HepG2 (cell line): ENCODE data around the gene ZNF684. TPM values are rescaled to one million over a fixed set of nuclear protein-coding genes. Genes with fewer than 3 reads are reported as not detected.

Experiments used
- HNRNPL ChIP-seq: fragments of 200-400 bp; formaldehyde crosslinking; IDR thresholded peaks from 2 replicates; pipeline ENCODE4 v1.6.1; 2017; ENCODE audit warnings: mild to moderate bottlenecking, low read depth, low read length
- MEF2D ChIP-seq: sonication (generic); formaldehyde crosslinking; IDR thresholded peaks from 2 replicates; pipeline ENCODE4 v1.5.1; 2020; ENCODE audit warnings: mild to moderate bottlenecking, missing genetic modification reagents
- MTF1 ChIP-seq: sonication (generic); formaldehyde crosslinking; IDR thresholded peaks from 2 replicates; pipeline ENCODE4 v1.5.0; 2020; ENCODE audit warnings: missing genetic modification reagents
- MYPOP ChIP-seq: sonication (generic); formaldehyde crosslinking; IDR thresholded peaks from 2 replicates; pipeline ENCODE4 v1.8.1; 2023; ENCODE audit warnings: mild to moderate bottlenecking, moderate library complexity, missing genetic modification reagents
- SYNCRIP ChIP-seq: fragments of 200-400 bp; formaldehyde crosslinking; IDR thresholded peaks from 2 replicates; pipeline ENCODE4 v1.6.1; 2018; ENCODE audit warnings: mild to moderate bottlenecking, low read depth, low read length; ENCODE audit not compliant: insufficient read depth
- TCF12 ChIP-seq, 2 experiments: fragments of 450-650 bp in 1 of 2; sonication (generic) in 1 of 2; formaldehyde crosslinking in 1 of 2; IDR thresholded peaks; 2 replicates each; pipeline versions ENCODE4 v1.6.1 to v1.8.0; 2017 to 2022; ENCODE audit warnings: antibody characterized with exemption in 1 of 2, mild to moderate bottlenecking in 1 of 2, missing genetic modification reagents in 1 of 2, moderate library complexity in 1 of 2
- ZHX1 ChIP-seq: sonication (generic); formaldehyde crosslinking; IDR thresholded peaks from 2 replicates; pipeline ENCODE4 v1.8.1; 2022; ENCODE audit warnings: low read depth, mild to moderate bottlenecking, missing genetic modification reagents
- ZNF7 ChIP-seq: IDR thresholded peaks from 2 replicates; pipeline ENCODE4 v1.6.1; 2016; ENCODE audit warnings: missing biosample characterization, missing genetic modification reagents
- ZNF792 ChIP-seq: IDR thresholded peaks from 2 replicates; pipeline ENCODE4 v1.6.1; 2016
- ZSCAN12 ChIP-seq: sonication (generic); formaldehyde crosslinking; IDR thresholded peaks from 2 replicates; pipeline ENCODE4 v1.9.0; 2021; ENCODE audit warnings: mild to moderate bottlenecking, missing genetic modification reagents
- polyA plus RNA-seq, 8 experiments: library from polyadenylated mRNA; depleted of rRNA in 3 of 8; stranded (reverse) in 7 of 8; unstranded in 1 of 8; fragments of >200 nt; fragmentation: Illumina TruSeq in 4 of 8; extraction: Trizol in 4 of 8; gene quantifications; 2 replicates each; pipeline versions ENCODE4 v1.2.1 to v1.2.3, GENCODE V29; 2011 to 2016; ENCODE audit warnings: low read depth in 4 of 8, missing spikeins in 1 of 8, mixed read lengths in 1 of 8; ENCODE audit not compliant: insufficient read depth in 1 of 8
- total RNA-seq, 5 experiments: library from RNA; depleted of rRNA; stranded (reverse); fragments of >200 nt; fragmentation: Illumina TruSeq; extraction: Trizol; gene quantifications; 2 replicates each; pipeline ENCODE4 v1.2.3, GENCODE V29; 2016; ENCODE audit warnings: low read depth in 1 of 5
- TF ChIP-seq, protein P1 (sequence below): sonication (generic); formaldehyde crosslinking; IDR thresholded peaks from 2 replicates; pipeline ENCODE4 v1.5.1; 2020; ENCODE audit warnings: mild to moderate bottlenecking, missing genetic modification reagents, borderline replicate concordance
- TF ChIP-seq, protein P2 (sequence below): sonication (generic); formaldehyde crosslinking; IDR thresholded peaks from 2 replicates; pipeline ENCODE4 v1.4.0; 2020; ENCODE audit warnings: missing genetic modification reagents, borderline replicate concordance

ZNF684 gene
- total and polyA plus RNA-seq, 2 of the 13 experiments (the other 11 are each of a cell fraction or from before 2014, with no cell fraction given), result 6.5 to 15.2 TPM

DNA sequence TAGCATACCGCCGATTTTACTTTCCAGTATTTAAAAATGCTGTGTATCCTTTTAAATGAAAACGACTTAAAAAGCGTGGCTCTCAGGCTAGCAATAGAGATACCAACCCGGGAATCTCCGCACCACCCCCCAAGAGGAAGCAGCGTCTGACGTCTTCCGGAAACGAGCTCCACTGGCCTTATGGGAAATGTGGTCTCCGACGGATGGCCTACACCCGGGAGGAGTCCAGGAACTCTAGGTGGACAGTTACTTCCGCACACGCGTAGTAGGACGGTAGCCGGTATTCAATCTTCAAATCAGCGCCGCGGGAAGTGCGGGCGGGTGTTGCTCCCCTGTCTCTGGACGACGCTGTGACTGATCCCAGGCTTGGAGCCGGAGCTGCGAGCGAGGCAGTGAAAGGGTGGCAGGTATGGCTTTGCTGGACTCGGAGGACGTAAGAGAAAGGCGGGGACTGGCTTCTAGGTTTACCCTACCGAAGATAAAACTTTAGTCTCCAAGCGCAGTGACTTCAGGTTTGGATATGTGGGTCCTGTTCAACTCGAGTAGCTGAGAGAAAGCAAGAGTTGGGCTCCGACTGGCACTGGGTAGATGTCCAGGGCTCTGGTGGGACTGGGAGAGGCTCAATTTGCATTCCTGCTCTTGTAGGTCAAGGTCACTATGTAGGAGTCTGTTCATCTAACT is at the start of gene ZNF684 (continued):
- TF ChIP-seq, protein P1, sequence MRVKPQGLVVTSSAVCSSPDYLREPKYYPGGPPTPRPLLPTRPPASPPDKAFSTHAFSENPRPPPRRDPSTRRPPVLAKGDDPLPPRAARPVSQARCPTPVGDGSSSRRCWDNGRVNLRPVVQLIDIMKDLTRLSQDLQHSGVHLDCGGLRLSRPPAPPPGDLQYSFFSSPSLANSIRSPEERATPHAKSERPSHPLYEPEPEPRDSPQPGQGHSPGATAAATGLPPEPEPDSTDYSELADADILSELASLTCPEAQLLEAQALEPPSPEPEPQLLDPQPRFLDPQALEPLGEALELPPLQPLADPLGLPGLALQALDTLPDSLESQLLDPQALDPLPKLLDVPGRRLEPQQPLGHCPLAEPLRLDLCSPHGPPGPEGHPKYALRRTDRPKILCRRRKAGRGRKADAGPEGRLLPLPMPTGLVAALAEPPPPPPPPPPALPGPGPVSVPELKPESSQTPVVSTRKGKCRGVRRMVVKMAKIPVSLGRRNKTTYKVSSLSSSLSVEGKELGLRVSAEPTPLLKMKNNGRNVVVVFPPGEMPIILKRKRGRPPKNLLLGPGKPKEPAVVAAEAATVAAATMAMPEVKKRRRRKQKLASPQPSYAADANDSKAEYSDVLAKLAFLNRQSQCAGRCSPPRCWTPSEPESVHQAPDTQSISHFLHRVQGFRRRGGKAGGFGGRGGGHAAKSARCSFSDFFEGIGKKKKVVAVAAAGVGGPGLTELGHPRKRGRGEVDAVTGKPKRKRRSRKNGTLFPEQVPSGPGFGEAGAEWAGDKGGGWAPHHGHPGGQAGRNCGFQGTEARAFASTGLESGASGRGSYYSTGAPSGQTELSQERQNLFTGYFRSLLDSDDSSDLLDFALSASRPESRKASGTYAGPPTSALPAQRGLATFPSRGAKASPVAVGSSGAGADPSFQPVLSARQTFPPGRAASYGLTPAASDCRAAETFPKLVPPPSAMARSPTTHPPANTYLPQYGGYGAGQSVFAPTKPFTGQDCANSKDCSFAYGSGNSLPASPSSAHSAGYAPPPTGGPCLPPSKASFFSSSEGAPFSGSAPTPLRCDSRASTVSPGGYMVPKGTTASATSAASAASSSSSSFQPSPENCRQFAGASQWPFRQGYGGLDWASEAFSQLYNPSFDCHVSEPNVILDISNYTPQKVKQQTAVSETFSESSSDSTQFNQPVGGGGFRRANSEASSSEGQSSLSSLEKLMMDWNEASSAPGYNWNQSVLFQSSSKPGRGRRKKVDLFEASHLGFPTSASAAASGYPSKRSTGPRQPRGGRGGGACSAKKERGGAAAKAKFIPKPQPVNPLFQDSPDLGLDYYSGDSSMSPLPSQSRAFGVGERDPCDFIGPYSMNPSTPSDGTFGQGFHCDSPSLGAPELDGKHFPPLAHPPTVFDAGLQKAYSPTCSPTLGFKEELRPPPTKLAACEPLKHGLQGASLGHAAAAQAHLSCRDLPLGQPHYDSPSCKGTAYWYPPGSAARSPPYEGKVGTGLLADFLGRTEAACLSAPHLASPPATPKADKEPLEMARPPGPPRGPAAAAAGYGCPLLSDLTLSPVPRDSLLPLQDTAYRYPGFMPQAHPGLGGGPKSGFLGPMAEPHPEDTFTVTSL (CRISPR knock-in tag), result no peak; the same call in 1 of the 2 replicates
- TF ChIP-seq SYNCRIP (no peak), ZHX1 (CRISPR knock-in tag) (no peak), ZSCAN12 (CRISPR knock-in tag) (no peak), ZNF792 (CRISPR knock-in tag) (peak; percentile 36; the same call in 1 of the 2 replicates), ZNF7 (no peak), TCF12 (IDR thresholded peaks at IDR 0.05) (no peak), TCF12 (CRISPR knock-in tag; IDR thresholded peaks at IDR 0.05) (no peak), MTF1 (no peak), MYPOP (CRISPR knock-in tag) (peak; percentile 85), HNRNPL (no peak), MEF2D (CRISPR knock-in tag) (0 out of 2 replicates have a peak, but pooled peaks have one; percentile 8)
- TF ChIP-seq, protein P2, sequence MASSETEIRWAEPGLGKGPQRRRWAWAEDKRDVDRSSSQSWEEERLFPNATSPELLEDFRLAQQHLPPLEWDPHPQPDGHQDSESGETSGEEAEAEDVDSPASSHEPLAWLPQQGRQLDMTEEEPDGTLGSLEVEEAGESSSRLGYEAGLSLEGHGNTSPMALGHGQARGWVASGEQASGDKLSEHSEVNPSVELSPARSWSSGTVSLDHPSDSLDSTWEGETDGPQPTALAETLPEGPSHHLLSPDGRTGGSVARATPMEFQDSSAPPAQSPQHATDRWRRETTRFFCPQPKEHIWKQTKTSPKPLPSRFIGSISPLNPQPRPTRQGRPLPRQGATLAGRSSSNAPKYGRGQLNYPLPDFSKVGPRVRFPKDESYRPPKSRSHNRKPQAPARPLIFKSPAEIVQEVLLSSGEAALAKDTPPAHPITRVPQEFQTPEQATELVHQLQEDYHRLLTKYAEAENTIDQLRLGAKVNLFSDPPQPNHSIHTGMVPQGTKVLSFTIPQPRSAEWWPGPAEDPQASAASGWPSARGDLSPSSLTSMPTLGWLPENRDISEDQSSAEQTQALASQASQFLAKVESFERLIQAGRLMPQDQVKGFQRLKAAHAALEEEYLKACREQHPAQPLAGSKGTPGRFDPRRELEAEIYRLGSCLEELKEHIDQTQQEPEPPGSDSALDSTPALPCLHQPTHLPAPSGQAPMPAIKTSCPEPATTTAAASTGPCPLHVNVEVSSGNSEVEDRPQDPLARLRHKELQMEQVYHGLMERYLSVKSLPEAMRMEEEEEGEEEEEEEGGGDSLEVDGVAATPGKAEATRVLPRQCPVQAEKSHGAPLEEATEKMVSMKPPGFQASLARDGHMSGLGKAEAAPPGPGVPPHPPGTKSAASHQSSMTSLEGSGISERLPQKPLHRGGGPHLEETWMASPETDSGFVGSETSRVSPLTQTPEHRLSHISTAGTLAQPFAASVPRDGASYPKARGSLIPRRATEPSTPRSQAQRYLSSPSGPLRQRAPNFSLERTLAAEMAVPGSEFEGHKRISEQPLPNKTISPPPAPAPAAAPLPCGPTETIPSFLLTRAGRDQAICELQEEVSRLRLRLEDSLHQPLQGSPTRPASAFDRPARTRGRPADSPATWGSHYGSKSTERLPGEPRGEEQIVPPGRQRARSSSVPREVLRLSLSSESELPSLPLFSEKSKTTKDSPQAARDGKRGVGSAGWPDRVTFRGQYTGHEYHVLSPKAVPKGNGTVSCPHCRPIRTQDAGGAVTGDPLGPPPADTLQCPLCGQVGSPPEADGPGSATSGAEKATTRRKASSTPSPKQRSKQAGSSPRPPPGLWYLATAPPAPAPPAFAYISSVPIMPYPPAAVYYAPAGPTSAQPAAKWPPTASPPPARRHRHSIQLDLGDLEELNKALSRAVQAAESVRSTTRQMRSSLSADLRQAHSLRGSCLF, result no peak
